ENCODE measurements around the gene HARS1.
"Not testable (repeated sequence)": the region's sequence is repeated elsewhere in the genome, so short reads cannot be mapped to it uniquely, and the experiment has no call there.

DNA sequence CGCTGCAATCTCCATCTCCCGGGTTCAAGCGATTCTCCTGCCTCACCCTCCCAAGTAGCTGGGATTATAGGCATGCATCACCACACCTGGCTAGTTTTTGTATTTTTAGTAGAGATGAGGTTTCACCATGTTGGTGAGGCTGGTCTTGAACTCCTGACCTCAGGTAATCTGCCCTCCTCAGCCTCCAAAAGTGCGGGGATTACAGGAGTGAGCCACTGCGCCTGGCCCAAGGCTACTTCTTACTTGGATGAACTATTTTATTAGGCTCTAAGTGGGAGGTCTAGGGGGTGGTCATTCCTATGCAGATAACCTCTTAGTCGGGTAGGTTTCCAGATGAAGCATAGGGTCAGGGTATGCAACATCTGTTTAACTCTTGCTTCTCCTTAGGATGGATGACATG is 30.8 kb downstream of the HARS1 start:
- TF ChIP-seq, protein P1, sequence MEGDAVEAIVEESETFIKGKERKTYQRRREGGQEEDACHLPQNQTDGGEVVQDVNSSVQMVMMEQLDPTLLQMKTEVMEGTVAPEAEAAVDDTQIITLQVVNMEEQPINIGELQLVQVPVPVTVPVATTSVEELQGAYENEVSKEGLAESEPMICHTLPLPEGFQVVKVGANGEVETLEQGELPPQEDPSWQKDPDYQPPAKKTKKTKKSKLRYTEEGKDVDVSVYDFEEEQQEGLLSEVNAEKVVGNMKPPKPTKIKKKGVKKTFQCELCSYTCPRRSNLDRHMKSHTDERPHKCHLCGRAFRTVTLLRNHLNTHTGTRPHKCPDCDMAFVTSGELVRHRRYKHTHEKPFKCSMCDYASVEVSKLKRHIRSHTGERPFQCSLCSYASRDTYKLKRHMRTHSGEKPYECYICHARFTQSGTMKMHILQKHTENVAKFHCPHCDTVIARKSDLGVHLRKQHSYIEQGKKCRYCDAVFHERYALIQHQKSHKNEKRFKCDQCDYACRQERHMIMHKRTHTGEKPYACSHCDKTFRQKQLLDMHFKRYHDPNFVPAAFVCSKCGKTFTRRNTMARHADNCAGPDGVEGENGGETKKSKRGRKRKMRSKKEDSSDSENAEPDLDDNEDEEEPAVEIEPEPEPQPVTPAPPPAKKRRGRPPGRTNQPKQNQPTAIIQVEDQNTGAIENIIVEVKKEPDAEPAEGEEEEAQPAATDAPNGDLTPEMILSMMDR (IDR thresholded peaks at IDR 0.05), result not testable (repeated sequence)
- TF ChIP-seq POLR2A (IDR thresholded peaks at IDR 0.05), result not testable (repeated sequence)
